ENCODE results near the gene NR2E3.

The NR2E3 gene

GRCh38 chr15:71809346-71809745, 1.0 kb upstream of the NR2E3 start:
- H3K4me2 ChIP-seq (ENCODE audit: insufficient read depth, low read length, poor library complexity, severe bottlenecking) = no peak overlapping the region
- peaks cover 16 to 24% of the 10 kb centered on the region in 2 donors for H3K4me1 ChIP-seq (ENCODE audit: control insufficient read depth in 2 of 2, insufficient read depth in 1 of 2, low read depth in 1 of 2, low read length in 2 of 2)
- H3K79me1 ChIP-seq (ENCODE audit: low read depth, low read length) = no peaks in the 10 kb centered on the region
- H3K27ac ChIP-seq (replicated peaks; ENCODE audit: low read length) = no peak overlapping the region
- H3K4ac ChIP-seq (ENCODE audit: low read length) = peak overlapping the region; percentile 2
- H2BK120ac ChIP-seq (ENCODE audit: low read depth, low read length) = no peak overlapping the region
- DNase-seq (ENCODE audit: low spot score) = no peak
- H3K4me3 ChIP-seq (ENCODE audit: low read length in 2 of 2) = no peak overlapping the region
- H3K18ac ChIP-seq (ENCODE audit: low read length) = peak overlapping the region; percentile 86
- no peaks in the 10 kb centered on the region for H3K36me3 ChIP-seq (replicated peaks in 1 of 2; ENCODE audit: control insufficient read depth in 2 of 2, insufficient read depth in 2 of 2, low read length in 2 of 2)
- no peaks in the 10 kb centered on the region for H3K9me3 ChIP-seq (replicated peaks in 1 of 2; ENCODE audit: control insufficient read depth in 2 of 2, insufficient read depth in 1 of 2, low read depth in 1 of 2, low read length in 2 of 2)
- H2BK5ac ChIP-seq (ENCODE audit: low read length) = peak overlapping the region; percentile 33
- H4K8ac ChIP-seq (ENCODE audit: low read depth, low read length) = no peak overlapping the region
- H3K23ac ChIP-seq (ENCODE audit: low read depth, low read length, poor library complexity) = no peak overlapping the region
- WGBS, 2 donors (ENCODE audit: extremely low coverage in 2 of 2, insufficient read length in 2 of 2, insufficient replicate concordance in 1 of 2) = no CpG with 5 or more reads among the region's 8 CpGs
- peak overlapping the region; percentile 42 for H2BK12ac ChIP-seq (ENCODE audit: low read length)
- peak overlapping the region; percentile 98 for H2AK5ac ChIP-seq (ENCODE audit: low read depth, low read length)
- H3K27me3 ChIP-seq (ENCODE audit: control insufficient read depth in 3 of 3, insufficient read depth in 3 of 3, low read depth in 1 of 3, low read length in 3 of 3) = no peaks in the 10 kb centered on the region
- peak overlapping the region; percentile 79 for H4K91ac ChIP-seq (ENCODE audit: low read depth, low read length, poor library complexity)
- H2BK15ac ChIP-seq (ENCODE audit: low read length) = peak overlapping the region; percentile 95
- no peak overlapping the region for H3K14ac ChIP-seq (ENCODE audit: low read length)
- H2AFZ ChIP-seq (ENCODE audit: low read length) = peak overlapping the region; percentile 19
- no peak overlapping the region for H3K9ac ChIP-seq (ENCODE audit: low read depth, low read length, poor library complexity)

GRCh38 chr15:71811036-71811736, 832 bp downstream of the NR2E3 start:
- Histone ChIP-seq H4K91ac (ENCODE audit: low read depth, low read length, poor library complexity) (no peak overlapping the region), H4K8ac (ENCODE audit: low read depth, low read length) (no peak overlapping the region), H3K4ac (ENCODE audit: low read length) (no peak overlapping the region), H2BK120ac (ENCODE audit: low read depth, low read length) (no peak overlapping the region), H3K79me1 (ENCODE audit: low read depth, low read length) (no peaks in the 10 kb centered on the region), H3K27ac (replicated peaks; ENCODE audit: low read length) (no peak overlapping the region), H3K9me3 (replicated peaks in 1 of 2; ENCODE audit: control insufficient read depth in 2 of 2, insufficient read depth in 1 of 2, low read depth in 1 of 2, low read length in 2 of 2) (no peaks in the 10 kb centered on the region), H3K27me3 (ENCODE audit: control insufficient read depth in 3 of 3, insufficient read depth in 3 of 3, low read depth in 1 of 3, low read length in 3 of 3) (no peaks in the 10 kb centered on the region), H2BK15ac (ENCODE audit: low read length) (peak overlapping the region; percentile 54), H3K18ac (ENCODE audit: low read length) (peak overlapping the region; percentile 69), H3K14ac (ENCODE audit: low read length) (peak overlapping the region; percentile 10), H3K4me1 (ENCODE audit: control insufficient read depth in 2 of 2, insufficient read depth in 1 of 2, low read depth in 1 of 2, low read length in 2 of 2) (peaks cover 16 to 23% of the 10 kb centered on the region in 2 donors), H3K9ac (ENCODE audit: low read depth, low read length, poor library complexity) (no peak overlapping the region), H3K4me2 (ENCODE audit: insufficient read depth, low read length, poor library complexity, severe bottlenecking) (no peak overlapping the region), H2BK12ac (ENCODE audit: low read length) (peak overlapping the region; percentile 76), H2BK5ac (ENCODE audit: low read length) (no peak overlapping the region), H3K23ac (ENCODE audit: low read depth, low read length, poor library complexity) (peak overlapping the region; percentile 18), H3K4me3 (ENCODE audit: low read length in 2 of 2) (no peak overlapping the region), H2AK5ac (ENCODE audit: low read depth, low read length) (peak overlapping the region; percentile 95), H3K36me3 (replicated peaks in 1 of 2; ENCODE audit: control insufficient read depth in 2 of 2, insufficient read depth in 2 of 2, low read length in 2 of 2) (no peaks in the 10 kb centered on the region), H2AFZ (ENCODE audit: low read length) (no peak overlapping the region)
- no peak for DNase-seq (ENCODE audit: low spot score)
- no CpG with 5 or more reads among the region's 27 CpGs for WGBS, 2 donors (ENCODE audit: extremely low coverage in 2 of 2, insufficient read length in 2 of 2, insufficient replicate concordance in 1 of 2)

- WGBS, 2 donors (ENCODE audit: extremely low coverage in 2 of 2, insufficient read length in 2 of 2, insufficient replicate concordance in 1 of 2) = no CpG with 5 or more reads among the region's 38 CpGs
- H2BK5ac ChIP-seq (ENCODE audit: low read length) = no peak overlapping the region
- peaks cover 8 to 15% of the 10 kb centered on the region in 2 donors for H3K4me1 ChIP-seq (ENCODE audit: control insufficient read depth in 2 of 2, insufficient read depth in 1 of 2, low read depth in 1 of 2, low read length in 2 of 2)
- no peak overlapping the region for H3K27ac ChIP-seq (replicated peaks; ENCODE audit: low read length)
- no peaks in the 10 kb centered on the region for H3K79me1 ChIP-seq (ENCODE audit: low read depth, low read length)
- no peaks in the 10 kb centered on the region for H3K27me3 ChIP-seq (ENCODE audit: control insufficient read depth in 3 of 3, insufficient read depth in 3 of 3, low read depth in 1 of 3, low read length in 3 of 3)
- H2AFZ ChIP-seq (ENCODE audit: low read length) = no peak overlapping the region
- peak overlapping the region; percentile 93 for H3K23ac ChIP-seq (ENCODE audit: low read depth, low read length, poor library complexity)
- H2AK5ac ChIP-seq (ENCODE audit: low read depth, low read length) = peak overlapping the region; percentile 95
- peak overlapping the region; percentile 21 for H3K14ac ChIP-seq (ENCODE audit: low read length)
- no peaks in the 10 kb centered on the region for H3K36me3 ChIP-seq (replicated peaks in 1 of 2; ENCODE audit: control insufficient read depth in 2 of 2, insufficient read depth in 2 of 2, low read length in 2 of 2)
- H3K9ac ChIP-seq (ENCODE audit: low read depth, low read length, poor library complexity) = peak overlapping the region; percentile 21
- H3K18ac ChIP-seq (ENCODE audit: low read length) = peak overlapping the region; percentile 54
- no peak overlapping the region for H4K91ac ChIP-seq (ENCODE audit: low read depth, low read length, poor library complexity)
- no peak overlapping the region for H3K4me2 ChIP-seq (ENCODE audit: insufficient read depth, low read length, poor library complexity, severe bottlenecking)
- no peak overlapping the region for H3K4me3 ChIP-seq (ENCODE audit: low read length in 2 of 2)
- peak overlapping the region; percentile 73 for H2BK12ac ChIP-seq (ENCODE audit: low read length)
- no peak for DNase-seq (ENCODE audit: low spot score)
- H3K4ac ChIP-seq (ENCODE audit: low read length) = no peak overlapping the region
- H2BK120ac ChIP-seq (ENCODE audit: low read depth, low read length) = no peak overlapping the region
- H2BK15ac ChIP-seq (ENCODE audit: low read length) = no peak overlapping the region
- H4K8ac ChIP-seq (ENCODE audit: low read depth, low read length) = no peak overlapping the region
- no peaks in the 10 kb centered on the region for H3K9me3 ChIP-seq (replicated peaks in 1 of 2; ENCODE audit: control insufficient read depth in 2 of 2, insufficient read depth in 1 of 2, low read depth in 1 of 2, low read length in 2 of 2)
These were observed 1.7 kb downstream of the NR2E3 start for GRCh38 chr15:71811752-71812735.
